ENCODE data around the gene EPX.

EPX gene

DNA sequence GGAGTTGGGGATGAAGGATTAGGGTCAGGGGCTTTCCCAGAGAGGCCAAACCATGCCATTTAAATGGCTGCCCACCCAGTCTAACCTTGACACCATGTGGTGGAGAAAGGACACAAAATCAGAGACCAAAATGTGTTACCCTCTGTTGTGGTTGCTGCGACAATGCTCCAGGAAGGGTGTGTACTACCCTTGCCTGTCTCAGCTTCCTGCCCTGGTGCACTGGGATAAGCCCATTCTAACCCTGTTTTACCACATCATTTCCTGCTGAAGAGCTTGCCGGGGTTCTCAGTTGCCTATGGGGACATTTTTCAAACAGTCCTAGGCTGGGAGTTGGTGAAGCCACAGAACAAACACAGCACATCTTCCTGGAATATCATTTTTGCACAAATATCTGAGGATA lies 39.5 kb upstream of the EPX start:
- TF ChIP-seq, protein P1, sequence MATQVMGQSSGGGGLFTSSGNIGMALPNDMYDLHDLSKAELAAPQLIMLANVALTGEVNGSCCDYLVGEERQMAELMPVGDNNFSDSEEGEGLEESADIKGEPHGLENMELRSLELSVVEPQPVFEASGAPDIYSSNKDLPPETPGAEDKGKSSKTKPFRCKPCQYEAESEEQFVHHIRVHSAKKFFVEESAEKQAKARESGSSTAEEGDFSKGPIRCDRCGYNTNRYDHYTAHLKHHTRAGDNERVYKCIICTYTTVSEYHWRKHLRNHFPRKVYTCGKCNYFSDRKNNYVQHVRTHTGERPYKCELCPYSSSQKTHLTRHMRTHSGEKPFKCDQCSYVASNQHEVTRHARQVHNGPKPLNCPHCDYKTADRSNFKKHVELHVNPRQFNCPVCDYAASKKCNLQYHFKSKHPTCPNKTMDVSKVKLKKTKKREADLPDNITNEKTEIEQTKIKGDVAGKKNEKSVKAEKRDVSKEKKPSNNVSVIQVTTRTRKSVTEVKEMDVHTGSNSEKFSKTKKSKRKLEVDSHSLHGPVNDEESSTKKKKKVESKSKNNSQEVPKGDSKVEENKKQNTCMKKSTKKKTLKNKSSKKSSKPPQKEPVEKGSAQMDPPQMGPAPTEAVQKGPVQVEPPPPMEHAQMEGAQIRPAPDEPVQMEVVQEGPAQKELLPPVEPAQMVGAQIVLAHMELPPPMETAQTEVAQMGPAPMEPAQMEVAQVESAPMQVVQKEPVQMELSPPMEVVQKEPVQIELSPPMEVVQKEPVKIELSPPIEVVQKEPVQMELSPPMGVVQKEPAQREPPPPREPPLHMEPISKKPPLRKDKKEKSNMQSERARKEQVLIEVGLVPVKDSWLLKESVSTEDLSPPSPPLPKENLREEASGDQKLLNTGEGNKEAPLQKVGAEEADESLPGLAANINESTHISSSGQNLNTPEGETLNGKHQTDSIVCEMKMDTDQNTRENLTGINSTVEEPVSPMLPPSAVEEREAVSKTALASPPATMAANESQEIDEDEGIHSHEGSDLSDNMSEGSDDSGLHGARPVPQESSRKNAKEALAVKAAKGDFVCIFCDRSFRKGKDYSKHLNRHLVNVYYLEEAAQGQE (IDR thresholded peaks at IDR 0.05; ENCODE audit: insufficient read depth in 1 of 2, low read depth in 2 of 2, low read length in 2 of 2) = no peak
- no peak for TF ChIP-seq POLR2AphosphoS5 (IDR thresholded peaks at IDR 0.05; ENCODE audit: low read depth, low read length)
- TF ChIP-seq SIN3A (IDR thresholded peaks at IDR 0.05; ENCODE audit: borderline replicate concordance, insufficient read depth, low read length) = no peak
- no peak for TF ChIP-seq FOXP2 (optimal IDR thresholded peaks at IDR 0.05; ENCODE audit: borderline replicate concordance, extremely low read depth, extremely low read length, insufficient read depth)
- no peak for TF ChIP-seq TAF1 (IDR thresholded peaks at IDR 0.05; ENCODE audit: borderline replicate concordance, insufficient read depth, low read length)

DNA sequence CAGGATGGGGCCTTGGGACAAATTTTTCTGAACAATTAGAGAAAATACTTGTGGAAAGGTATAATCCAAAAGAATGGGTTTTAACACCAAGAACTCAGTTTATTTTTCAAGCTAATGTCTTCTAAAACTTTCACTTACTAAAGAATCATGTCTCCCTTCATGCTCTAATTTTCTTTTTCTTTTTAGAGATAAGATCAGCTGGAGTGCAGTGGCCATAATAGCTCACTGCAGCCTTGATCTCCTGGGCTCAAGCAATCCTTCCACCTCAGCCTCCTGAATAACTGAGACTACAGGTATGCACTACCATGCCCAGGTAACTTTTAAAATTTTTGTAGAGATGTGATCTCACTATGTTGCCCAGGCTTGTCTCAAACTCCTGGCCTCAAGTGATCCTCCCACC lies 38.9 kb upstream of the EPX start:
- TF ChIP-seq FOXP2 (optimal IDR thresholded peaks at IDR 0.05; ENCODE audit: borderline replicate concordance, extremely low read depth, extremely low read length, insufficient read depth) = no peak

DNA sequence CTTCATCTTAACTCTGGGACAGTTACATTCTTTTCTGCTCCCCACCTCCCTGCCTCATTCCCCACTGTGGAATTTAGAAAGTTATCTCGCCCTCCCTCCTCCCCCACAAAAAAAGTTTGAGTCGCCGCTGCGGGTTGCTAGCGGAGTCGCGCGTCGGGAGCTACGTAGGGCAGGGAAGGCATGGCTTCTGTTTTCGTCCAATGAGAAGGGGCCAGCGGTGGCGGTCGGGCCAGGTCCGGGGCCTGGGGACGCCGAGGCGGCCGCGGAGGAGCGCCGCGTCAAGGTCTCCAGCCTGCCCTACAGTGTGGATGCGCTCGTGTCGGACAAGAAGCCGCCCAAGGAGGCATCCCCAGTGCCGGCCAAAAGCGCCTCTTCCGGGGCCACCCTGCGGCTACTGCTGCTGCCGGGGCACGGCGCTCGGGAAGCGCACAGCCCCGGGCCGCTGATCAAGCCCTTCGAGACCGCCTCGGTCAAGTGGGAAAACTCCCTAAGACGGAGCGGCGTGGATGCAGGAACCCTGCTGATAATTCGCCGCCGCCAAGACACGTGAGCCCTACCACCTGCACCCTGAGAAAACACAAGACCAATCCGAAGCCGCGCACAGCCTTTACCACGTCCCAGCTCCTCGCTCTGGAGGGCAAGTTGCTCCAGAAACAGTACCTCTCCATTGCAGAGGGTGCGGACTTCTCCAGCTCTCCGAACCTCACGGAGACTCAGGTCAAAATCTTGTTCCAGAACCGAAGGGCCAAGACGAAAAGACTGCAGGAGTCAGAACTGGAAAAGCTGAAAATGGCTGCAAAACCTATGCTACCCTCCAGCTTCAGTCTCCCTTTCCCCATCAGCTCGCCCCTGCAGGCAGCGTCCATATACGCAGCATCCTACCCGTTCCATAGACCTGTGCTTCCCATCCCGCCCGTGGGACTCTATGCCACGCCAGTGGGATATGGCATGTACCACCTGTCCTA lies 35.4 kb upstream of the EPX start:
- no peak for TF ChIP-seq POLR2AphosphoS5 (IDR thresholded peaks at IDR 0.05; ENCODE audit: low read depth, low read length)

DNA sequence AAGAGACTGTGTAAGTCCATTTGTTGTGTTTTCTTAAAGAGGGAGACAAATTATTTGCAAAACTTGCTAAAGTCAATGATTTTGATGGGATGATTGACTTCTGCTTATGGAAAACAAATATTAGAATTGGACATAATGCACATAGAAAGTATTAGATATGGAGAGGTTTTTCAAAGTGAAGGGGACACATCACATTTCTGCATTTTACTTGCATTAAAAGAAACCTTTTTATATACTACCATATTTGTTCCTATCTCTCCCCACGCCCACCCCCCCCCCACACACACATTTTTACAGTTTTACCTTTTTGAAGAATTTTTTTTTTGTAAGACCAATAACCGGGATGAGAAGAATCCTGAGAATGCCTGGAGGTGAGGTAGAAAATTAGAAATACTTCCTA lies 34.3 kb upstream of the EPX start:
- TF ChIP-seq POLR2AphosphoS5 (IDR thresholded peaks at IDR 0.05; ENCODE audit: low read depth, low read length) = no peak
- no peak for TF ChIP-seq SIN3A (IDR thresholded peaks at IDR 0.05; ENCODE audit: borderline replicate concordance, insufficient read depth, low read length)
- TF ChIP-seq, protein P1 (IDR thresholded peaks at IDR 0.05; ENCODE audit: insufficient read depth in 1 of 2, low read depth in 2 of 2, low read length in 2 of 2) = no peak
- no peak for TF ChIP-seq TAF1 (IDR thresholded peaks at IDR 0.05; ENCODE audit: borderline replicate concordance, insufficient read depth, low read length)
- TF ChIP-seq FOXP2 (optimal IDR thresholded peaks at IDR 0.05; ENCODE audit: borderline replicate concordance, extremely low read depth, extremely low read length, insufficient read depth) = no peak

DNA sequence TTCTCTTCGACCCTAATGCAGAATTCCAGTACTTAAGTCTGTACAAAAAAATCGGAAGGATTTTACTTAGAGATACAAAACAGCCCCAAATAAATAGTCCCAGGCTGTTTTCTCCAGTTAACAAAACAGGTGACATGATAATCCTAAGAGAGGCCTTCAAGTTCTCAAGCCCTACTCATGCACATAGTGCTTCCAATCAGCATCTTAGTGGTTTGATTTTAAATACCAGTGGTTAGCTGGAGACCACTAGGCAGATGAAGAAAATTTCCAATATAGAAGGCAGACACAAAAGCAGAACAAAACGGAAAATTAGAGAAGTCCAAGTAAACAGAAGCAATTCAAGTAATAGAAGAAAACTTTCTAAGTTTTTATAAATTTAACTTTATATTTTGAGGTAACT lies 31.0 kb upstream of the EPX start:
- TF ChIP-seq SIN3A (IDR thresholded peaks at IDR 0.05; ENCODE audit: borderline replicate concordance, insufficient read depth, low read length) (no peak), POLR2AphosphoS5 (IDR thresholded peaks at IDR 0.05; ENCODE audit: low read depth, low read length) (no peak), FOXP2 (optimal IDR thresholded peaks at IDR 0.05; ENCODE audit: borderline replicate concordance, extremely low read depth, extremely low read length, insufficient read depth) (no peak), TAF1 (IDR thresholded peaks at IDR 0.05; ENCODE audit: borderline replicate concordance, insufficient read depth, low read length) (no peak)
- TF ChIP-seq, protein P1 (IDR thresholded peaks at IDR 0.05; ENCODE audit: insufficient read depth in 1 of 2, low read depth in 2 of 2, low read length in 2 of 2) = no peak

DNA sequence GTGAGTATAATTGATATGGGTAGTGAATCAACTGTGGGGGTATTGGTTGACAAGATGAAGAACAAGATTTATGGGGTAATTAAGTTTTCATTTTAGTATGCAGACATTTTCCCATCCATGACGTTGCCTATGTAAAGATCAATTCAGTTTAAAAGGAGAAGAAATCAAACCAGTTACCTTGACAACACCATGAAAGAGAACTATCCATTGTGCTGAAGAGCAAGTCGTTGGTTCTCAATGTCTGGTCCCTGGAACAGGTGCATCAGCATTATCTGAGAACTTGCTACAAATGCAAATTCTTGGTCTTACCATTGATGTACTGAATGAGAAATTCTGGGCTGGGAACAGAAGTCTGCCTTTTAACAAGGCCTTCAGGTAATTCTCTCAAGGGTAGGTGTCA lies 26.5 kb upstream of the EPX start:
- TF ChIP-seq, protein P1 (IDR thresholded peaks at IDR 0.05; ENCODE audit: insufficient read depth in 1 of 2, low read depth in 2 of 2, low read length in 2 of 2) = peak; percentile 65 to 88; a peak in 3 of 4 replicates
- no peak for TF ChIP-seq POLR2AphosphoS5 (IDR thresholded peaks at IDR 0.05; ENCODE audit: low read depth, low read length)
- no peak for TF ChIP-seq TAF1 (IDR thresholded peaks at IDR 0.05; ENCODE audit: borderline replicate concordance, insufficient read depth, low read length)
